Thyroid gland (tissue), 4 donors: Measurements from ENCODE around the gene GPR75.

ENCODE experiments used
- CTCF ChIP-seq, 6 experiments: fragments of 200-600 bp in 3 of 6; fragments of 450-650 bp in 3 of 6; sonication (generic) in 3 of 6; IDR thresholded peaks; one replicate each; pipeline ENCODE4 v1.5.1; 2016 to 2019; ENCODE audit warnings: antibody characterized with exemption in 6 of 6, mild to moderate bottlenecking in 2 of 6, inconsistent platforms in 1 of 6, moderate library complexity in 1 of 6
- POLR2A ChIP-seq, 2 donors: fragments of 450-650 bp; IDR thresholded peaks; one replicate each; pipeline ENCODE4 v1.6.1; 2017; ENCODE audit warnings: antibody characterized with exemption in 2 of 2, mild to moderate bottlenecking in 2 of 2, moderate library complexity in 1 of 2

GRCh38 chr2:53907582-53907981 lies 47.8 kb upstream of the GPR75 start:
- TF ChIP-seq CTCF (IDR thresholded peaks at IDR 0.05): no peak
- TF ChIP-seq POLR2A (IDR thresholded peaks at IDR 0.05): no peak
